ENCODE measurements around the gene LRP8. TPM values are rescaled to one million over a fixed set of nuclear protein-coding genes. Genes with fewer than 3 reads are reported as not detected.

Gene LRP8
- total and polyA plus RNA-seq, 4 donors: 2.6 to 20.0 (median 9.6) TPM

DNA sequence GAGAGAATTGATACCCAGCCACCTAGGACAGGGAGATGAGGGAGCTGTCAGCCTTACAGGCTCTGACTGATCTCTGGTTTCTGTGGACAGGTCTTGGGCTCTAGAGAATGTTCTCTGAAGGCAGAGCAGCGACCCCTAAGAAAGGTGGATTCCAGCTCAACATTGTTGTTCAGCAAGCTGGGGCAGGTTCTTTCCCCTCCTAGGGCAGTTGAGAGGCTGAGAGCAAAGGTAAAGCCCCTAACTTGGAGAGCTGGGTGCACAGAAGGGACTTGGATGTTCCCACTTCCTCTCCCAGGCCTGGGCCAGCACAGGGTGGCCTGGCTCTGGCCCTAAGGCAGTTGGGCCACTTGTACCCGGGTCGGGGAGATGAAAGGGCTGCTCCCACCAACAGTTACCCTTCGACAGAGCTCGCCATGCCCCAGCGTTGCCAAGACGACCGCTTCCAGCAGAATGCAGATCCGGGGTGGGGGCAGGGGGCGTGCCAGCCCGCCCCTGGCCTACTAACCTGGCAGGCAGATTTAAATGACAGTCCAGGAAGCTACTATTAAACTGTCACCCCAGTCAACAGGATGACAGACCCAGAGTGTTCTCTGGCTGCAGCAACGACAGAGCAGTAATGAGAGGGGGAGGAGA is 31.6 kb downstream of the LRP8 start:
- H3K9ac ChIP-seq (ENCODE audit: insufficient read depth in 1 of 2, low read length in 2 of 2): no peak overlapping the region
- TF ChIP-seq, protein P1, sequence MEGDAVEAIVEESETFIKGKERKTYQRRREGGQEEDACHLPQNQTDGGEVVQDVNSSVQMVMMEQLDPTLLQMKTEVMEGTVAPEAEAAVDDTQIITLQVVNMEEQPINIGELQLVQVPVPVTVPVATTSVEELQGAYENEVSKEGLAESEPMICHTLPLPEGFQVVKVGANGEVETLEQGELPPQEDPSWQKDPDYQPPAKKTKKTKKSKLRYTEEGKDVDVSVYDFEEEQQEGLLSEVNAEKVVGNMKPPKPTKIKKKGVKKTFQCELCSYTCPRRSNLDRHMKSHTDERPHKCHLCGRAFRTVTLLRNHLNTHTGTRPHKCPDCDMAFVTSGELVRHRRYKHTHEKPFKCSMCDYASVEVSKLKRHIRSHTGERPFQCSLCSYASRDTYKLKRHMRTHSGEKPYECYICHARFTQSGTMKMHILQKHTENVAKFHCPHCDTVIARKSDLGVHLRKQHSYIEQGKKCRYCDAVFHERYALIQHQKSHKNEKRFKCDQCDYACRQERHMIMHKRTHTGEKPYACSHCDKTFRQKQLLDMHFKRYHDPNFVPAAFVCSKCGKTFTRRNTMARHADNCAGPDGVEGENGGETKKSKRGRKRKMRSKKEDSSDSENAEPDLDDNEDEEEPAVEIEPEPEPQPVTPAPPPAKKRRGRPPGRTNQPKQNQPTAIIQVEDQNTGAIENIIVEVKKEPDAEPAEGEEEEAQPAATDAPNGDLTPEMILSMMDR (IDR thresholded peaks at IDR 0.05; ENCODE audit: control extremely low read depth, extremely low read depth): no peak
- H3K27me3 ChIP-seq (ENCODE audit: control insufficient read depth in 3 of 3, insufficient read depth in 3 of 3, low read length in 2 of 3): no peaks in the 10 kb centered on the region
- no peak for DNase-seq
- H3K36me3 ChIP-seq (ENCODE audit: control insufficient read depth in 4 of 4, insufficient read depth in 4 of 4, low read length in 4 of 4): no peaks in the 10 kb centered on the region
- WGBS, 2 donors: 64 to 72% methylated on average over 12 of the region's 12 CpGs
- no peaks in the 10 kb centered on the region for H3K9me3 ChIP-seq (ENCODE audit: control insufficient read depth in 4 of 4, insufficient read depth in 3 of 4, low read length in 3 of 4)
- H3K4me3 ChIP-seq: no peak overlapping the region
- no peak for ATAC-seq (ENCODE audit: insufficient read depth, low FRiP score)
- H3K27ac ChIP-seq (ENCODE audit: low read depth in 1 of 2, low read length in 1 of 2): peak overlapping the region in 1 of 2 donors; percentile 34
- peaks cover 0 to 19% (median 11%) of the 10 kb centered on the region in 5 donors for H3K4me1 ChIP-seq (ENCODE audit: control insufficient read depth in 5 of 5, insufficient read depth in 5 of 5, low read length in 5 of 5)

DNA sequence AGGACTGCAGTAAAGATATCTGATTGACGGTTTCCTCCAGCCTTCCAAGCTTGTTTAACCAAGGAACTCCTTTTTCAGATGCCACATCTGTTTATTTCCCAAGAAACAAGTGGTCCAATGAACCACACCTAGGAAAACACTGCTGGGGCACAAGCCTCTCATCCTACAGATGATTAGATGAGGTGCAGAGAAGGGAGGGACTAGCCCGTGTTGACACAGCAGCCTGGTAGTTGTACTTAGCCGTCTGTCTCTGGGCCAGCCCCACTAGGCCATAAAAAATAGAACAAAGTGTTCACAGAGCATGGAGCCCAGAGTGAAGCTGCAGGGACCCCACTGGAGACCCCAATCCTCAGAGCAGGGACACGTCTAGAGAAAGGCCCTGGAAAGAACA is 32.1 kb downstream of the LRP8 start:
- H3K27ac ChIP-seq (ENCODE audit: low read depth in 1 of 2, low read length in 1 of 2): peak overlapping the region in 1 of 2 donors; percentile 34
- whole genome bisulfite sequencing, 2 donors: 59 to 72% methylated on average over 4 of the region's 4 CpGs

DNA sequence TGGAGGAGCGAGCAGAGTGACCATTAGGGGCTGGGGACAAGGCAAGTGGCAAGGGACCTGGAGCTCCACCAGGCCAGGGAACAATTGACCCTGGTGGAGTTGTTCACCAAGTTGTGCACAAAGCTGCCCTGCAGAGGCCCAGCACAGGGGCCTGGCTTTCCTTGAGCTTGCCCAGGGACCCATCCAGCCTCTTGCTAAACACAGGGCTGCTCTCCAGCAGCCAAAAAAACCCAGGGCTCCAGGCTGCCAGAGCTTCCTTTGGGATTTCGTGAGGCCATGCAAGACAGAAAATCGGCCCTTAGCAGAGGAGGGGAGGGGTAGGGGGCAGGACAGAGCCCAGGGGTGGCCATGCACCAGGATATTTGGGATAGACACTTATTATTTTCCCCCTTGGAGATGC is 32.6 kb downstream of the LRP8 start:
- Histone ChIP-seq H3K9me3 (ENCODE audit: control insufficient read depth in 4 of 4, insufficient read depth in 3 of 4, low read length in 3 of 4) (no peaks in the 10 kb centered on the region), H3K9ac (ENCODE audit: insufficient read depth in 1 of 2, low read length in 2 of 2) (no peak overlapping the region), H3K4me1 (ENCODE audit: control insufficient read depth in 5 of 5, insufficient read depth in 5 of 5, low read length in 5 of 5) (peaks cover 0 to 19% (median 11%) of the 10 kb centered on the region in 5 donors), H3K36me3 (ENCODE audit: control insufficient read depth in 4 of 4, insufficient read depth in 4 of 4, low read length in 4 of 4) (no peaks in the 10 kb centered on the region), H3K27me3 (ENCODE audit: control insufficient read depth in 3 of 3, insufficient read depth in 3 of 3, low read length in 2 of 3) (no peaks in the 10 kb centered on the region), H3K4me3 (no peak overlapping the region), H3K27ac (ENCODE audit: low read depth in 1 of 2, low read length in 1 of 2) (no peak overlapping the region)
- 83 to 94% methylated on average over 3 of the region's 3 CpGs for WGBS, 2 donors
- DNase-seq (no peak), ATAC-seq (ENCODE audit: insufficient read depth, low FRiP score) (no peak)
- TF ChIP-seq, protein P1 (IDR thresholded peaks at IDR 0.05; ENCODE audit: control extremely low read depth, extremely low read depth): no peak

More for the DNA sequence above, 32.1 kb downstream of the LRP8 start:
- DNase-seq (no peak), ATAC-seq (ENCODE audit: insufficient read depth, low FRiP score) (no peak)
- TF ChIP-seq, protein P1 (IDR thresholded peaks at IDR 0.05; ENCODE audit: control extremely low read depth, extremely low read depth): no peak
- H3K36me3 ChIP-seq (ENCODE audit: control insufficient read depth in 4 of 4, insufficient read depth in 4 of 4, low read length in 4 of 4): no peaks in the 10 kb centered on the region
- no peaks in the 10 kb centered on the region for H3K9me3 ChIP-seq (ENCODE audit: control insufficient read depth in 4 of 4, insufficient read depth in 3 of 4, low read length in 3 of 4)
- no peak overlapping the region for H3K9ac ChIP-seq (ENCODE audit: insufficient read depth in 1 of 2, low read length in 2 of 2)
- H3K4me3 ChIP-seq: no peak overlapping the region
- H3K27me3 ChIP-seq (ENCODE audit: control insufficient read depth in 3 of 3, insufficient read depth in 3 of 3, low read length in 2 of 3): no peaks in the 10 kb centered on the region
- H3K4me1 ChIP-seq (ENCODE audit: control insufficient read depth in 5 of 5, insufficient read depth in 5 of 5, low read length in 5 of 5): peaks cover 0 to 19% (median 11%) of the 10 kb centered on the region in 5 donors

DNA sequence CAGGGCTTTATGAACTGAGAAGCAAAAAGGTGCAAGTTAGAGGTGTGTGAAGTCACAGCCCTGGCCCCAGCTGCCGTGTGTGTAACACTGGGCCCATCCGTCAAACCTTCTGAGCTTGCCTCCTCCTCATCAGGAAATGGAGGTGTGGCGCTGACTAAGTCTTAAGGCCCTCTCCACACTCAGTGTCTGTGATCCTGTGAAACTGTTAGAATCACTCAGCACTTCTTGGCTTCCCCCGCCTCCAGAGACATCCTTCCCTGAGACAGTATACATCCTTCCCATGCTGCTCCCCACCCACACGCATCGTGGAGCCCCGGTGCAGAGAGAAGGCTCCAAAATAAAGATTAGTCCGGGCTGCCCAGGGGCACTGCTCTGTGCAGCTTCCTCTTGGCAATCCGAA is 33.3 kb downstream of the LRP8 start:
- no peak for DNase-seq
- Histone ChIP-seq H3K9ac (ENCODE audit: insufficient read depth in 1 of 2, low read length in 2 of 2) (no peak overlapping the region), H3K4me3 (no peak overlapping the region), H3K27ac (ENCODE audit: low read depth in 1 of 2, low read length in 1 of 2) (no peak overlapping the region), H3K27me3 (ENCODE audit: control insufficient read depth in 3 of 3, insufficient read depth in 3 of 3, low read length in 2 of 3) (no peaks in the 10 kb centered on the region), H3K9me3 (ENCODE audit: control insufficient read depth in 4 of 4, insufficient read depth in 3 of 4, low read length in 3 of 4) (no peaks in the 10 kb centered on the region), H3K4me1 (ENCODE audit: control insufficient read depth in 5 of 5, insufficient read depth in 5 of 5, low read length in 5 of 5) (peaks cover 0 to 19% (median 11%) of the 10 kb centered on the region in 5 donors), H3K36me3 (ENCODE audit: control insufficient read depth in 4 of 4, insufficient read depth in 4 of 4, low read length in 4 of 4) (no peaks in the 10 kb centered on the region)
- WGBS, 2 donors: 77 to 79% methylated on average over 9 of the region's 9 CpGs
- ATAC-seq (ENCODE audit: insufficient read depth, low FRiP score): no peak
- TF ChIP-seq, protein P1 (IDR thresholded peaks at IDR 0.05; ENCODE audit: control extremely low read depth, extremely low read depth): no peak
